T-helper 17 cell (primary cell): Measurements from ENCODE around the gene PLXNC1. TPM values are rescaled to one million over a fixed set of nuclear protein-coding genes. Genes with fewer than 3 reads are reported as not detected.

ENCODE experiments used
- ATAC-seq: fragments of 150-1000 bp; cut with Tn5 transposase; 2 replicates; pipeline ENCODE4 v1.10.0; 2021; ENCODE audit warnings: mild to moderate bottlenecking, moderate library complexity
- DNase-seq, 3 donors: peaks; one replicate each; pipeline versions ENCODE4 v3.0.0 to v3.0.0-alpha.2; 2020 to 2021
- H3K9me3 ChIP-seq: one replicate; pipeline ENCODE4 v1.7.0; 2013; ENCODE audit warnings: low read length, mild to moderate bottlenecking; ENCODE audit not compliant: control insufficient read depth, poor library complexity, severe bottlenecking
- H3K27ac Mint-ChIP-seq: one replicate; pipeline ENCODE4 v1.8.0; 2022; ENCODE audit warnings: mild to moderate bottlenecking, moderate library complexity, mixed read lengths
- H3K27me3 Mint-ChIP-seq: one replicate; pipeline ENCODE4 v1.8.0; 2022; ENCODE audit warnings: mixed read lengths
- H3K36me3 Mint-ChIP-seq: one replicate; pipeline ENCODE4 v1.8.0; 2022; ENCODE audit warnings: low read depth, mixed read lengths
- H3K4me1 Mint-ChIP-seq: one replicate; pipeline ENCODE4 v1.8.0; 2022; ENCODE audit warnings: mild to moderate bottlenecking, mixed read lengths
- H3K4me3 Mint-ChIP-seq: one replicate; pipeline ENCODE4 v1.8.0; 2022; ENCODE audit warnings: mild to moderate bottlenecking, moderate library complexity, mixed read lengths
- total RNA-seq, 4 donors: library from RNA in 2 of 4; stranded (reverse) in 2 of 4; gene quantifications; one replicate each; pipeline ENCODE4 v1.2.3 and lab custom pipeline; 2022 to 2026

The PLXNC1 gene
- total RNA-seq (10 to 100 TPM; 26.5 to 30.6 TPM), total RNA-seq (lab: John Stamatoyannopoulos, UW) (29.1 to 46.9 reads per million in 2 donors)

DNA sequence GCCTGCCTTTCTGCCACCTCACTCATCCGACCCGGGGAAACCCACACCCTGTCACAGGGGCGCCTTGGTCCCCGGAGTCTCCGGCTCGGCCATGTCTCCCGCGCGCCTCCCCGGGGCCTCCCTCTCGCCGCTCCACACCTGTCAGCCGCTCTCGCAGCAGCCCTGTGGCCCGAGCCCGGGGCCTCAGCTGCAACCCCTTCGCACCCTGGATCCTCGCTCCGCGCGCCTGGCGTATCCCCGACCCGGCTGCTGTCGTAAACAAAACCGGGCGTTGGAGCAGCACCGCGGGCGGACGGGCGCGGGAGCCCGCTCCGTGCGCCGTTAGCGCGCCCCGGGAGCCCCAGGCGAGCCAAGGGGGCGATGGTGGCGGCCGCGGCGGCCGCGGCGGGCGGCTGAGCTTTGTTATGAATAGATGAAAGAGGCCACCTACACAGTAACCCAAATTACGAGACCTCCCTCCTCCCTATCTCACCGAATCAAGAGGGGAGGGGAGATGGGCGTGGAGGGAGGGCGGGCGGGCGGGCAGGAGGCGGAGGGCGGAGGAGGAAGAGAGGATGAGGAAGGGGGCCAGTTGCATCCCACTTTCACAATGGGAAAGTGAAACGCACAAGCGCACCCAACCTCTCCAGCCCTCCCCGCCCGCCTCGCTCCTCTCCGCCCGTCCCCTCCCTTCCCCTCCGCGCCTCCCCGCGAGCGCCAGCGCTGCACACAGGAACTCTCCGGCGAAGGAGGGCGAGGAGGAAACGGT, at the start of gene PLXNC1:
Gene PLXNC1, plus strand, starts transcription at position 587 of the 748 bp plus-strand sequence. CDS start 395 bp downstream, outside the sequence.
- no peaks in the 10 kb centered on the region for H3K9me3 ChIP-seq
- Mint-ChIP-seq H3K4me1 (peaks cover 27% of the 10 kb centered on the region), H3K27ac (peak within 1 kb of the TSS; percentile 87), H3K4me3 (peak within 1 kb of the TSS; percentile 96), H3K36me3 (no peaks in the 10 kb centered on the region), H3K27me3 (no peaks in the 10 kb centered on the region)
- ATAC-seq: peak; percentile 69
- peak; percentile 49 to 61 (median 54) for DNase-seq

DNA sequence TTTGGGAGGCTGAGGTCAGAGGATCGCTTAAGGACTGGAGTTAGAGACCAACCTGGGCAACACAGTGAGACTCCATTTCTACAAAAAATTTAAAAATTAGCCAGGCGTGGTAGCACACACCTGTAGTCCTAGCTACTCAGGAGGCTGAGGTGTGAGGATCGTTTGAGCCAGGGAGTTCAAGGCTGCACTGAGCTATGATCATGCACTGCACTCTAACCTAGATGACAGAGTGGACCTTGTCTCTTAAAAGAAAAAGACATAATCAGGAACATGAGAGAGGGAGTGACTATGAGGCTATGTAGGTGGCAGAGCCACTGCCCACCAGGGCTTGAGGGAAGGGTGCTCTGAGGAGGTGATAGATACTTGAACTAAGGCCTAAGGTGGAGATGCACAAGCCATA, 49.2 kb upstream of the PLXNC1 start:
- ATAC-seq (no peak), DNase-seq (no peak)
- Mint-ChIP-seq H3K4me3 (peak overlapping the region; percentile 53), H3K27me3 (peaks cover 19% of the 10 kb centered on the region), H3K4me1 (peaks cover 16% of the 10 kb centered on the region), H3K36me3 (peaks cover 2% of the 10 kb centered on the region), H3K27ac (no peak overlapping the region)
- no peaks in the 10 kb centered on the region for H3K9me3 ChIP-seq

DNA sequence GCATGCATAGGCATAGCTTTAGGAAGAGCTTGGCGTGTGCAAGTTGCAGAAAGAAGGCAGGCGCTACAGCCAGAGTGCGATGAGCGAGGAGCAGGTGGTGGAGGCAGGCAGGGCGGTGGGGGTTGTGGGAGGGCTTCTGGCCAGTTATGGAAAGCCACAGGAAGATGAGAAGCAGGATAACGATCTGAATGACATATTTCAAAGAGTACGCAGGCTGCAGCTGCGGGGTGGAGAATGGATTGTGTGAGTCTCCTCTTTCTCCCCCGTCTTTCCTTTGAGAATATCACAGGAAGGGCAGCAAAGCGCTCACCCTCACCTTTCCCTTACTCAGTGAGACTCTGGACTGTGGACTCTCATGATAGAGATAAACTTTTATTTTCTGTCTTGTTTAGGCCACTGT, 48.7 kb upstream of the PLXNC1 start:
- no peak overlapping the region for H3K27ac Mint-ChIP-seq
- H3K9me3 ChIP-seq: no peaks in the 10 kb centered on the region
- H3K4me1 Mint-ChIP-seq: peaks cover 17% of the 10 kb centered on the region
- H3K27me3 Mint-ChIP-seq: peaks cover 23% of the 10 kb centered on the region
- H3K4me3 Mint-ChIP-seq: peak overlapping the region; percentile 53
- no peak for ATAC-seq
- no peak for DNase-seq
- peaks cover 2% of the 10 kb centered on the region for H3K36me3 Mint-ChIP-seq

DNA sequence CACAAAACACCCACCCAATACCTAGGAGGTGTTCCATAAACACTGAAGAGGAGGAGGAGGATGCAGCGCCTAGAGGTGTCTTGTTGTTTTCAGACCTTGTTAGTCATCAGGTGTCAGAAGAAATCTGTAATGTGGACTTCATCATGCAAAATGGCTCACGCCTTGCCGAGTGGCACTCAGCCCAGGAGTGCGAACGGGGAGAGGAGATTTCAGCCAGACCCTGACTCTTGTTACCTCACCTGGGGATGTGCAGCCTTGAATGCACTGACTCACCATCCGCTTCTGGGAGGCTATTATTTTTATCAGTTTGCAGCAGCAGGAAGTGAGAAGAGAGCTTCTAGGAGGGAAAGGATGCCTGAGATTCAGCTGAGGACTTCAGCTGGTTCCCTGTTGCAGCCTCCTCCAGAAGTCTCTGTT, 48.2 kb upstream of the PLXNC1 start:
- ATAC-seq (no peak), DNase-seq (no peak)
- H3K36me3 Mint-ChIP-seq: peaks cover 2% of the 10 kb centered on the region
- H3K4me3 Mint-ChIP-seq: peak overlapping the region; percentile 91
- peaks cover 28% of the 10 kb centered on the region for H3K27me3 Mint-ChIP-seq
- H3K27ac Mint-ChIP-seq: no peak overlapping the region
- H3K4me1 Mint-ChIP-seq: peaks cover 17% of the 10 kb centered on the region
- no peaks in the 10 kb centered on the region for H3K9me3 ChIP-seq

DNA sequence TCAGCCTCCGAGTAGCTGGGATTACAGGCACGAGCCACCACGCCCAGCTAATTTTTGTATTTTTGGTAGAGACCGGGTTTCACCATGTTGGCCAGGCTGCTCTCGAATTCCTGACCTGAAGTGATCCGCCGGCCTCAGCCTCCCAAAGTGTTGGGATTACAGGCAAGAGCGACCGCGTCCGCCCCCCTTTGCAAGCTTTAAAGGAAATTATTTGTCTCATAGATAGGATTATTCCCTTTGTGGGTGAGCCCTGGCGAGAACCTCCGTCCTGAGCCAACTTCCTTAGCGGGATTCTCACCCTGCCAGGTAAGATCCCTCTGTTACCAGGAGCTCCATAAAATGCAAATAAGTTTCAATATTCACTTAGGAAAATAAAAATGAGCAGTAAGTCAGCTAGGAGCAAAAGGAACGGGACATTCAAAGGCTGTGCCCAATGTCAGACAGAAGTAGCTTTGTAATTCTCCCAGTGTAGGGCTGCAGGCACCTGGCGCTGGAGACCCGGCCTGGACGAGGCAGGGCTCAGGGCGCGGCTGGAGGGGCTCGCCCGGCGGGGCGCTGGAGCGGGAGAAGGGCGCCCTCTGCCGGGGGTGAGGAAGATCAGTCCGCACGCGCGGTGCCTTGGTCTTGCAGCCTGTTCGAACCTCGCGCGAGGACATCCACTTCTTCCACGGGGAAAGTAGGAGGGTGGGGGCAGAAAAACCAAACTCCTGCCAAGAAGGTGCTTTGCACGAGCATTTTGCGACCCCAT, 47.2 kb upstream of the PLXNC1 start:
- DNase-seq: peak; percentile 70 to 79 (median 75)
- H3K36me3 Mint-ChIP-seq: peaks cover 2% of the 10 kb centered on the region
- H3K27me3 Mint-ChIP-seq: peaks cover 32% of the 10 kb centered on the region

DNA sequence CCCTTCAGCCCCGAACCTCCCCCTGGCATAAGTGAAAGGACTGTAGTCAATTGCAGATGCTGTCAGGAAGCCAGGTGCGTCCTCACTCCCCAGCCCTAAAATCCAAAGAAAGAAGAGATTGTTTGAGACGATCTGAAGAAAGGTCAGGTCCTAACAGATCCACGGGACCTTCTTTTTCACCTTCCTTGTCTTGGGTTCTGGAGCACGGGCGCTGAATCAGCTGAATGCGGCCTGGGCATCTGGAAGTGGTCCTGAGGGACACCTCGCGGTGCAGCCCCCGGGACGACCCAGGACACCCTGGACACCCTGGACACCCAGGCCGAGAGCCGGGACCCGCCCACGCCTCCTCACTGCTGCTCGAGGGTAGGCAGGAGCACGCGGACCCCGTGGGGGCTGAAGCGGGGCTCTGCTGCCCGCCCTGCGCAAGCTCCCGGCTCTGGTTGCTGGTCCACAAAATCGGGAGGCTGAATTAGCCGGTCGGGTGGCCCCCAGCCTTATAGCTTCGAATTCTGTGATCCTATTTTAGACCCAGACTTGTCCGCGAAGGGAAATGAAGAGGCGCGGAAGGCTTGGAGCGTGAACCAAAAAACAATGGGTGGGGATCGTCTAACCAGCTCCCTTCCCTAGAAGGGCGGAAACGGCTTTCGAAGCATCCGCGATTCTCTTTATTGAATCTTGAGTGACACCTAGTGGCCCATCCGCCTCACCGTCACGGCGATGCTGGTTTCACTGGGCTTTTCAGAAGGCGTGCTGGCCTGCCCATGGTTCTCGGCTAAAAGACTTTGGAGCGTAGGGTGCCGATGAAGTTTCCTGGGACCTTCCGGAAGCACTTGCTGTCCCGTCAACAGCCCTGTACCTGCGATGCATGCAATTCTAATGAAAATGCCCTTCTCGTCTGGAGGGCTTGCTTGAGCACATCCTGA, 46.4 kb upstream of the PLXNC1 start:
- peak overlapping the region; percentile 91 for H3K4me3 Mint-ChIP-seq
- peak; percentile 87 for ATAC-seq
- H3K4me1 Mint-ChIP-seq: peaks cover 20% of the 10 kb centered on the region
- H3K9me3 ChIP-seq: no peaks in the 10 kb centered on the region
- H3K36me3 Mint-ChIP-seq: peaks cover 2% of the 10 kb centered on the region
- peak; percentile 54 to 73 (median 69) for DNase-seq
- H3K27ac Mint-ChIP-seq: no peak overlapping the region
- H3K27me3 Mint-ChIP-seq: peaks cover 39% of the 10 kb centered on the region

More for the DNA sequence above, 47.2 kb upstream of the PLXNC1 start:
- ATAC-seq: peak; percentile 83
- no peaks in the 10 kb centered on the region for H3K9me3 ChIP-seq
- Mint-ChIP-seq H3K4me1 (peaks cover 17% of the 10 kb centered on the region), H3K27ac (no peak overlapping the region), H3K4me3 (peak overlapping the region; percentile 91)

DNA sequence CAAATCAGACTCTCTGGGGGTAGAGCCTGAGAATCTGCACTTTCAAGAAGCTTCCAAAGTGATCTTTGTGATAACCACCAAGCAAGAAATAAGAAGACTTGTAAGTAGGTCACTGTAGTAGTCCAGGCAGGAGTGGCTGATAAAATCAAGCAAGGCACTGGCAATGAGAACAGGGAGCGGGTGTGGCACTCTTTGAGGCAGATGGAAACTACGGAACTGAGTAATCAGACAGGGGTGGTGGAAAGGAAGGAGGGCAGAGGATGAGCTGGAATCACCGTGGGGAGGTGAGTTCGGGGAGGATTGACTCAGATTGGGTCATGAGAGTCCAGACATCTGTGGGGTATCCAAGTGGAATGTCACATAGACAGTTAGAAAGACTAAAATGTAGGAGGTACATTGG, 44.4 kb upstream of the PLXNC1 start:
- ATAC-seq: no peak
- H3K36me3 Mint-ChIP-seq: peaks cover 2% of the 10 kb centered on the region
- no peak overlapping the region for H3K4me3 Mint-ChIP-seq
- peaks cover 20% of the 10 kb centered on the region for H3K4me1 Mint-ChIP-seq
- H3K9me3 ChIP-seq: no peaks in the 10 kb centered on the region
- no peak overlapping the region for H3K27ac Mint-ChIP-seq
- DNase-seq: no peak
- H3K27me3 Mint-ChIP-seq: peaks cover 38% of the 10 kb centered on the region

DNA sequence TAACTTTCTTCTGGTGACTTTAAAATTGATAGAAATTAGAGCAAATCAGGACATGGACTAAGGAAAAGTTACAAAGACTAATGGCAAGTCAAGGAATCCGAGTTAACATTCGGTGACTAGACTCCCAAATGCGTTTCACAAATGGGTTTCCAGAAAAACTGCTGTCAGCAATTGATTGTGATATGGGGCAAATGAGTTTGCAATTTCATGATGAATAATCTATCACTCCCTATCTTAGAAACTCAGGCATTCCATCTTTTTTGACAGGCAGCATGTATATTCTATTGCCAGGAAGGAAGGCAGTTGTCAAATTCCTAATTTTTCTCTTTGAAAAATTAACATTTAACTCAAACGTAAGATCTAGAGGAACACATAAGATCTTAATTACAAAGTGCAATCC, 40.5 kb upstream of the PLXNC1 start:
- H3K36me3 Mint-ChIP-seq: peaks cover 2% of the 10 kb centered on the region
- H3K9me3 ChIP-seq: no peaks in the 10 kb centered on the region
- DNase-seq (no peak), ATAC-seq (no peak)
- H3K27ac Mint-ChIP-seq: no peak overlapping the region
- no peak overlapping the region for H3K4me3 Mint-ChIP-seq
- H3K4me1 Mint-ChIP-seq: peaks cover 16% of the 10 kb centered on the region
- H3K27me3 Mint-ChIP-seq: peaks cover 37% of the 10 kb centered on the region

DNA sequence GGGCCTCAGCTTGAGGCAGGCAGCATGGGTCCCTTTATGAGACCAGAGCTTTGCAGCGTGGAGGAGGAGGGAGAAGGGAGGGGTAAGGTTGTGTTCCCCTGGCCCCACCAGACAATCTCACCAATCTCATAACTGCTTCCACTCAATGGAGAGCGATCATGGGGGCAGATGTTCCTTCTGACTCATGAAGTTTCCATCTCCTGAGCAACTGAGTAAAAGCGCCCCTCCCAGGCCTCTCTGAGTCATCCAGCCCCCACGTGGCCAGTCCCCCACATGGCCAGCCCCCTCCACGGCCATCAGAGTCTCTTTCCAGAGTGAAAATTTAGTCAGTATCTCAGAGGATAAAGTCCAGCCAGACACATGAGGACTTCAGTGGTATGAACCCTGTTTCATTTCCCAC, 39.2 kb upstream of the PLXNC1 start:
- peak overlapping the region; percentile 57 for H3K27ac Mint-ChIP-seq
- peaks cover 11% of the 10 kb centered on the region for H3K4me1 Mint-ChIP-seq
- H3K4me3 Mint-ChIP-seq: no peak overlapping the region
- DNase-seq (no peak), ATAC-seq (no peak)
- no peaks in the 10 kb centered on the region for H3K9me3 ChIP-seq
- H3K36me3 Mint-ChIP-seq: no peaks in the 10 kb centered on the region
- peaks cover 25% of the 10 kb centered on the region for H3K27me3 Mint-ChIP-seq

DNA sequence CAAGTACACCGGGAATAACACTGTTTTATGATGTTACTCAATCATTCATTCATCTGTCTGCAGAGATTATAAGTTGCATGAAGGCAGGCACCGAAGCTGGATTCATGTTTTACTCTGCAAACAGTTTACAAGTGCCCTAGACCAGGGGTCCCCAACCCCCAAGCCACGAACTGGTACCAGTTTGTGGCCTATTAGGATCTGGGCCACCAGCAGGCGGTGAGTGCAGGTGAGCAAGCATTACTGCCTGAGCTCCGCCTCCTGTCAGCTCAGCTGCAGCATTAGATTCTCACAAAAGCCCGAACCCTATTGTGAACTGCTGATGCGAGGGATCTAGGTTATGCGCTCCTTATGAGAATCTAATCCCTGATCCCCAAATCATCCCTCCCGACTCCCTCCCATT, 38.1 kb upstream of the PLXNC1 start:
- Mint-ChIP-seq H3K27ac (peak overlapping the region; percentile 57), H3K4me1 (peaks cover 10% of the 10 kb centered on the region), H3K36me3 (no peaks in the 10 kb centered on the region), H3K4me3 (no peak overlapping the region), H3K27me3 (peaks cover 15% of the 10 kb centered on the region)
- ATAC-seq (no peak), DNase-seq (no peak)
- no peaks in the 10 kb centered on the region for H3K9me3 ChIP-seq

DNA sequence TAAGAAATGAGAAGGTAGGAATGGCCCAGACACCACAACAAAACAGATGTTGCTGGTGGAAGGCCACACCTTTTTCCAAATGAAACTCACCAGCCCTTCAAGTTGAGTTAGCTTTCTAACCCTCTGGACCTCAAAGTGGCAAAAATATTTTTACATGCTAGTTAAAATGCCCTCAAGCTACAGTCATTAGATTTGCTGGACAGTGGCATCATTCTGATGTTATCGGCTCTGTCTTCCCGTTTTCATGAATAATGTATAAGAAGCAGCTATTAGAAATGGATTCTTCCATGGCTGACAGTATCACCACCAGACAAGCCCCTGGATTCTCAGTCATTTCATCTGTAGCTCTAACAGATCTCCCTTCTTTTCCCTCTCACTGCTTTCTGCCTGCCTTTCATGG, 37.1 kb upstream of the PLXNC1 start:
- no peaks in the 10 kb centered on the region for H3K36me3 Mint-ChIP-seq
- H3K4me1 Mint-ChIP-seq: peaks cover 8% of the 10 kb centered on the region
- no peaks in the 10 kb centered on the region for H3K9me3 ChIP-seq
- H3K27me3 Mint-ChIP-seq: peaks cover 10% of the 10 kb centered on the region
- DNase-seq (no peak), ATAC-seq (no peak)
- H3K27ac Mint-ChIP-seq: no peak overlapping the region
- H3K4me3 Mint-ChIP-seq: no peak overlapping the region

DNA sequence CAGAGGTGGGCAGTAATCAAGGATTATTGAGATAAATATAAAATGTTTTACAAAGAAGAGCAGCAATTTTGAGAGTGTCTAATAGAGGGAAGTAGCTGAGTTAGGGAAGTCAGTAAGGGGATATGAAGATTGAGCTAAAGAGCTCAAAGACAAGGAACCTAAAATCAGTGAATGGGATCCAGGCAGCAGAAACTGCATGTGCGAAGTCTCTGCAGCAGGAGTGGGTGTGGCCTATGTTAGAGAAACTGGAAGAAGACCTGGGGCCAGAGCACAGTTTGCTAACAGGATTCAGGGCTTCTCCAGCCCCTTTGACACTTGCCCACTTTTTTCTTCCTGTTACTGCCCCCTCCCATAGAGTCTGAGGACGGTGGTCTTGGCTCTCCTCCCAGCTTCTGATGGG, 36.3 kb upstream of the PLXNC1 start:
- DNase-seq (no peak), ATAC-seq (no peak)
- Mint-ChIP-seq H3K4me1 (peaks cover 7% of the 10 kb centered on the region), H3K27me3 (peaks cover 4% of the 10 kb centered on the region), H3K36me3 (no peaks in the 10 kb centered on the region), H3K4me3 (no peak overlapping the region), H3K27ac (no peak overlapping the region)
- H3K9me3 ChIP-seq: no peaks in the 10 kb centered on the region

DNA sequence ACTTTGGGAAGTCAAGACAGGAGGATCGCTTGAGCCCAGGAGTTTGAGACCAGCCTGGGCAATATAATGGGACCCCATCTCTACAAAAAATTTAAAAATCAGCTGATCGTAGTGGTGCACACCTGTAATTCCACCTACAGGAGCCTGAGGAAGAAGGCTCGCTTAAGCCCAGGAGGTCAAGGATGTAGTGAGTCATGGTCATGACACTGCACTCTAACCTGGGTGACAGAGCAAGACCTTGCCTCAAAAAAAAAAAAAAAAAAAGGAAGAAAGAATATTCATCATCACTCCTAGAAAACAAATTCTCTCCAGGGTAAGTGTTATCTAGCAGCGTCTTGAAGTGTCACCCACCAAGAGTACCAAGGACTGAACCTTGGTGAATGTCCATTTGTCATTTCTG, 34.2 kb upstream of the PLXNC1 start:
- H3K9me3 ChIP-seq: no peaks in the 10 kb centered on the region
- ATAC-seq (no peak), DNase-seq (no peak)
- no peak overlapping the region for H3K4me3 Mint-ChIP-seq
- H3K4me1 Mint-ChIP-seq: peaks cover 7% of the 10 kb centered on the region
- H3K27me3 Mint-ChIP-seq: peaks cover 4% of the 10 kb centered on the region
- no peak overlapping the region for H3K27ac Mint-ChIP-seq
- no peaks in the 10 kb centered on the region for H3K36me3 Mint-ChIP-seq
